GM21717 (cell line): ENCODE data around the gene ST3GAL5.
"Not testable (repeated sequence)": the region's sequence is repeated elsewhere in the genome, so short reads cannot be mapped to it uniquely, and the experiment has no call there.

Experiments
- ATAC-seq: cut with Tn5 transposase; IDR thresholded peaks from one replicate; pipeline ENCODE4 v1.9.1; 2021; ENCODE audit warnings: mild to moderate bottlenecking, moderate library complexity; ENCODE audit not compliant: unreplicated experiment

The ST3GAL5 gene

DNA sequence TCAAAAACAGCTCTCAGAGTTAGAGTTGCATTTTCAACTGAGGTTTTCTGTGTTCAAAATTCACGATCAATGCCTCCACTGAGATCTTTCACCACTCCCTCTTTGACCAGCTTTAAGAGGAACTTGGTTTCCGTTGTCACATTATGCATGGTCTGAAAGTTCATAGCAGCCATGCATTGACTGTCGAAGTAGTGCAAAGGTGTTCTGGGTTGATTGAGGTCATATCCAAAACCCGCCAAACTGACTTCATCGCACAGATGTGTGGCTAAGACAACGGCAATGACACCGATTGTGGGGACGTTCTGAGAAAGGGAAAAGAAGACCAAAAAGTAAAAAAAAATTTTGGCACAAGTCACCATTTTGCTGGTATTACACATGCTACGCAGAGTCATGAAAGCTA lies 48.7 kb downstream of the ST3GAL5 start:
- ATAC-seq: no peak

DNA sequence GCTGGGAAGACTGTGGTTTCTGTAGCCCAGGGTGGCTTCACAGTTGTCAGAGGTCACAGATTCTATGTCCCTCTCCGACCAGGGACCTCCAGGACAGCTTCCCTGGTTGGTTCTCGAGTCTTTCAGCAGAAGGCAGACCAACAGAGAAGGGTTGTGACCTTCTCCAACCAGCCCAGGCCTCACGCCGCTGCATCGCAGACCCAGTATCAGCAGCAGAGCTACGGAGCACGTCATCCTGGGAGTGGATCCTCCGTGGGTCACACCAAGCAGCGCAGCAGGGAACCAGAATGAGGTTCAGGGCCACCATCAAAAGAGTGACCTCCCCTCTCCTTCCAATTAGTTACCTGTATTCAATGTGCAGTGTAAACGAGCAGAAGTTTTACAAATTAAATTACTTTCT lies 49.3 kb downstream of the ST3GAL5 start:
- ATAC-seq: no peak

- no peak for ATAC-seq
Observed at GRCh38 chr2:85838641-85839040, 50.1 kb downstream of the ST3GAL5 start.

GRCh38 chr2:85838181-85838580 lies 50.6 kb downstream of the ST3GAL5 start:
- ATAC-seq: no peak

GRCh38 chr2:85834466-85834865 lies 54.3 kb downstream of the ST3GAL5 start:
- no peak for ATAC-seq

GRCh38 chr2:85831735-85832134 lies 57.1 kb downstream of the ST3GAL5 start:
- ATAC-seq: no peak

GRCh38 chr2:85830645-85831044 lies 58.1 kb downstream of the ST3GAL5 start:
- no peak for ATAC-seq

DNA sequence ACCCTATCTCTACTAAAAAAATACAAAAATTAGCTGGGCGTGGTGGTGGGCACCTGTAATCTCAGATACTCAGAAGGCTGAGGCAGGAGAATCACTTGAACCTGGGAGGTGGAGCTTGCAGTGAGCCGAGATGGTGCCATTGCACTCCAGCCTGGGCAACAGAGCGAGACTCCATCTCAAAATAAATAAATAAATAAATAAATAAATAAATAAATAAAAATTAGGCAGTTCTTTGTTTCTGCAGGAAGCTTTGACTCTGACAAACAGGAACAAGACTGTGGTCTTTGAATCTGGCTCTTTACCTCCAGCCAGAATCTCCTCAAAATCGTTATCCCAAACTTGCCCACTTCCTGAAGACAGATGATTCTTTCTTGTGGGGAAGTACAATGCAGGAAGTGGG lies 59.4 kb downstream of the ST3GAL5 start:
- ATAC-seq: not testable (repeated sequence)

GRCh38 chr2:85828725-85829124 lies 60.1 kb downstream of the ST3GAL5 start:
- ATAC-seq: no peak

- no peak for ATAC-seq
Observed at GRCh38 chr2:85827879-85828569, 60.8 kb downstream of the ST3GAL5 start.

- no peak for ATAC-seq
Observed at GRCh38 chr2:85826990-85827878, 61.6 kb downstream of the ST3GAL5 start.

DNA sequence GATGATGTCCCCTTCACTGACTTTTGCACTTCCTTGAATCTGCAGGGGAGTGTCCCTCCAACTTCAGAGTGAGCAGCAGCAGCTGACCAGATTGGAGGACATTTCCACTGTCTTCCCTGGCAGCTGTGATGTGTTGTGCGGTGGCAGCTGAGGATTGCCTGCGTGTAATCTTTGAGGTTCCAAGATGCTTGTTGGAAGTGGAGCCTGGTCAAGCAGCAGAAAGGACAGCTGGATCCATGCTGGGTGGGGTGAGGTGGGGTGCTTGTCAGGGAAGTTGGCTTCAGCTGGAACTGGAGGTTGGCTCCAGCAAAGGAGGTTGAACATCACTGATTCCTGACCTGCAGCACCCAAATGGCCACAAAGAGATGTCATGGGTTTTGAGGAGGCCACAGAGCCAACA lies 64.8 kb downstream of the ST3GAL5 start:
- no peak for ATAC-seq

- no peak for ATAC-seq
Observed at GRCh38 chr2:85822766-85823165, 66.0 kb downstream of the ST3GAL5 start.

GRCh38 chr2:85819811-85820510 lies 68.8 kb downstream of the ST3GAL5 start:
- no peak for ATAC-seq

DNA sequence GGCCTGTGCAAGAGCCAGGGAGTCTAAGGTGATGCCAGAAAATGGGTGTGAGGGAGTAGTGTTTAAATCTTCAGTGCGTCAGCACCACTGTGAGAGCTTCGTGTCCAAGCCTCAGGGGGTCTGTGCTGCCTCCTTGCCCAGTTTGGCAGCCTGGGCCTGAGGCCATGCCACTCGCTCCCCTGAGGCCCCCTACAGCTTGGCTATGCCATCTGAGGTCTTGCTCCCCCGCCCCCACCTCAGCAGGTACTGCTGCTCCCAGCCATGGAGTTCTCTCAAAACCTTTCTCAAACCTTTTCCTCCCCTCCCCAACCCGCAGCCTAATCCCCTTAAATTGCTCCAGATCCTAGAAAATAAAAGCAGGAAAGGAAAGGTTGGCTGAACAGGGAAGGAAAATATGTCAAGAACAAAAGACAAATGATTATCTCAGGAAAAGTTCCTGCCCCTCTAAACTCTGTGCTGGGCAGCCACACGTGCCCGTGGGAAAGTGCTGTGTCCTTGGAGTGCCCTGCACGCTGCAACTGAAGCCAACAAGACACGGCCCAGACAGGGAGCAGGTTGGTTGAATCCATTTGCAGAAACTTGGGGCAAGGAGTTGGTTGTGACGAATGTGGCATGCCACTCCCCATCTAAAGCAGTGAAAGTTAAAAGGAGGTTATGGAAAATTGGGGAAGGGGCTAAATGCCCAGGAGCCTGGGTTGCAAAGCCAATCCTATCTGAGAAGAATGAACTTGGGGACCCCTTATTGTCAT lies 73.8 kb downstream of the ST3GAL5 start:
- ATAC-seq: no peak

- no peak for ATAC-seq
Observed at GRCh38 chr2:85813982-85814801, 74.6 kb downstream of the ST3GAL5 start.

GRCh38 chr2:85813211-85813981 lies 75.4 kb downstream of the ST3GAL5 start:
- ATAC-seq: no peak

DNA sequence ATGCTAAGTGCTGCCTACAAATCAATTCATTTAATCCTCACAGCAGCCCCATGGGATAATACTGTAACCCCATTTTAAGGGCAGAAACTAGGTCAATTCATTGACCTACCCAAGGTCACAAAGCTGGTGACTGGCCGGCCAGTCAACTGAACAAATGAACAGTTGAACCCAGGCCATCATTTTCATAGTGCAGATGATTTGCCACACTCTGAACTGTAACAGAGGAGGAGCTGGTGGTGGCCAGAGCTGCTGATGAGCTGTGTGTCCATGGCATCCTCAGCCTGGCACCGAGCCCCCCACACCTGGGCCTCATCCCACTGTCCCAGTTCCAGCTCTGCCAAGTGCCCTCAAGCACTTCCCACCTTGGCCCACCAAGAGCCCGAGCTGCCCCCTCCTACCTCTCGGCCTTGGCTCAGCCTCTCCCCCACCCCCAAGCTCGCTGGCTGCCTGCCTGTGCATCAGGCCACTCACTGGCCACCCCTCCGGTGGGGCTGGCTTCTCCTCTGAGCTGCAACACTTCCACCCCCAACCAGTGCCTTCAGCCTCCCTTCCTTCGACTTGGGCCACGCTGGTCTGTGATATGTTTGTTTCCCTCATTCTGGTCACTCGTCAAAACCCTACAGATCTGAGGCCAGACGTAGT lies 76.6 kb downstream of the ST3GAL5 start:
- ATAC-seq: no peak
